GM18868 (cell line): Measurements from ENCODE around the gene BCAP31.
"Not testable (repeated sequence)": the region's sequence is repeated elsewhere in the genome, so short reads cannot be mapped to it uniquely, and the experiment has no call there.

Experiments used
- ATAC-seq: cut with Tn5 transposase; IDR thresholded peaks from one replicate; pipeline ENCODE4 v1.9.1; 2021; ENCODE audit warnings: mild to moderate bottlenecking, moderate library complexity; ENCODE audit not compliant: unreplicated experiment

BCAP31 gene

DNA sequence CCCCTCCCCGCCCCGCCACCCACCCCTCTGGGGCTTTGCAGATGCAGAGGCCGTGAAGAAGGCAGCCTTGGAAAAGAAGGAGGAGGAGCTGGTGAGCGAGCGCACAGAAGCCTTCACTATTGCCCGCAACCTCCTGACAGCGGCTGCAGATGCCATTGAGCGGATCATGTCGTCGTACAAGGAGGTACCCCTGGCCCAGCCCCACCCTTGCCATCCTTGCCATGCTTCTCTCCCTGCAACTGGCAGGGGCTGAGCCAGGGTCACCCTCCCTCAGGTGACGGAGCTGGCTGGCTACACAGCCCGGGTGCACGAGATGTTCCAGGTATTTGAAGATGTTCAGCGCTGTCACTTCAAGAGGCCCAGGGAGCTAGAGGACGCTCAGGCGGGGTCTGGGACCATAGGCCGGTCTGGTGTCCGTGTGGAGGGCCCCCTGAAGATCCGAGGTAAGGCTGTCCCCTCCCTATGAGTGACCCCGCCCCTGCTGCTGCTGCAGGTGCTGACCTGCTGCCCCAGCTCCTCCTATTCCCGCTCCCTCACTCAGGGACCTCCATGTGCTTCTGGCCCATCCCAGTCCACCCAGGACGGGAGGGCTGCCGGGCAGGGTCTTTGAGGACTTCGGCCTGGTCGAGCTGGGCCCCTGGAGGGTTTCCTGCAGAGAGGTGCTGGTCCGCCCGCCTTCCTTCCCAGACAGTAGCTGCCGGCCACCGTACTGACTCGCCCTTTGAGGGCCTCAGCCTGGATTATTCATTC, 12.1 kb upstream of the BCAP31 start:
- no peak for ATAC-seq

DNA sequence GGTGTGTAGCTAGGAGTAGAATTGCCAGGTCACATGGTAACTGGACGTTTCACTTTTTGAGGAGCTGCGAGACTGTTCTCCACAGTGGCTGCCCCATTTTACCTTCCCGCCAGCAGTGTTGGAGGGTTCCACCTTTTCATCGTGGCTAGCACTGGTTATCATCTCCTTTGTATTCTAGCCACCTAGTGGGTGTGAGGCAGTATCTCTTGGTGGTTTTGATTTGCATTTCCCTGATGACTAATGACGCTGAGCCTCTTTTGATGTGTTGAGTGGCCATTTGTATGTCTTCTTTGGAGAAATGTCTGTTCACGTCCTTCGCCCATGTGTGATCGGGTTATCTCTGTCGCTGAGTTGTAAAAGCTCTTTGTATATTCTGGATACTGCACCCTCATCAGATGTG, 11.1 kb upstream of the BCAP31 start:
- no peak for ATAC-seq

- no peak for ATAC-seq
Observed at GRCh38 chrX:153734871-153735270, 10.7 kb upstream of the BCAP31 start.

DNA sequence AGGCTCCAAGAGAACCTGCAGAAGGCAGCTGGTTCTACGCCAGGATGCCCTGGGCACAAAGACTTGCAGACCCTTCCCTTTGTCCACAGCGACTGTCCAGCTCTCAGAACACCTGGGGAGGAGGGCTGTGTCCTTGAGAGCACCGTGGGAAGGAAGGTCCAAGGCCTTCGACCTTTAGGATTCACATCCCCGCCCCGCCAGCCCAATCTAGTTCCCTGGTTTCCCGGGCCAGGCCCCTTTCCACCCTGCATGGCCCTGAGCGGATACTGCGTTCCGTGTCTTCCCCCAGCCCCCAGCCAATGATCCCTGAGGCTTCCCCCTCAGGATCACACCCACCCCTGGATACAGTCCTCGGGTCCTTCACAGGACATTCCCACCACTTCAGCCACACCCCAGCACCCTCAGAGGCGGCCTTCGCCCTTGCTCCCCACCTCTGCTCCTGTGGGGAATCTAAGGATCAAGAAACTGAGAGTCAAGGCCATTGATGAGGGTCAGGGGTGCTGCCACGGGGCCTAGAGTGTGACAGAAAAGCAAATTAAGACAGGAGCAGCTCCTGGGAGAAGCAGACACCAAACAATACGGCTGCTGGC, 9.6 kb upstream of the BCAP31 start:
- no peak for ATAC-seq

DNA sequence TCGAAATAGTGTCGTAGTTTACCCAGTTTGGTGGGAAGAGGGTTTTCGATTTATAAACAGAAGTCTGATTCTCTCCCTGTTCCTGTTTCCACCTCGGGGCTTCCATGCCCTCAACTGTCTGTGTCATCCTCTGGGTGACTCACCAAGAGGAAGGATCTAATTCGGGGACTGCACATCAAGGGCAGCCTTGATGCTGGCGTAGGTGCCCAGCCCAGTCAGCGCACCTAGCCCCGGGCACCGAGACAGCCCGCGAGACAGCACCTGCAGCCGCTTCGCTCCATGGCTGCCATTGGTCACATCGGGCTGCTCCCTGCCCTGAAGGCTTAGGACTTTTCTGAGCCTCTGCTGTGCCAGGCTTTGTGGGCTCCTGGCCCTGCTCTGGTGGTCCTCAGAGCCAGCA, 8.2 kb upstream of the BCAP31 start:
- no peak for ATAC-seq

GRCh38 chrX:153731845-153732215, 7.6 kb upstream of the BCAP31 start:
- ATAC-seq: no peak

GRCh38 chrX:153731117-153731844, 7.1 kb upstream of the BCAP31 start:
- ATAC-seq: no peak

DNA sequence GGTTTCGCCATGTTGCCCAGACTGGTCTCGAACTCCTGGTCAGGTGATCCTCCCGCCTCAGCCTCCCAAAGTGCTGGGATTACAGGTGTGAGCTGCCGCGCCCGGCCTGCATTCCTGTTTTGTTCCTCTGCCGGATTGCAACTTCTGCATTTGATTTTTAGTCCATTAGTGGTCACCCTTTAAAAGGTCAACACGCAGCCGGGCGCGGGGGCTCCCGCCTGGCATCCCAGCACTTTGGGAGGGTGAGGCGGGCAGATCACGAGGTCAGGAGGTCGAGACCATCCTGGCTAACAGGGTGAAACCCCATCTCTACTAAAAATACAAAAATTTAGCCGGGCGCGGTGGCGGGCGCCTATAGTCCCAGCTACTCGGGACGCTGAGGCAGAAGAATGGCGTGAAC, 5.9 kb upstream of the BCAP31 start:
- ATAC-seq: not testable (repeated sequence)

DNA sequence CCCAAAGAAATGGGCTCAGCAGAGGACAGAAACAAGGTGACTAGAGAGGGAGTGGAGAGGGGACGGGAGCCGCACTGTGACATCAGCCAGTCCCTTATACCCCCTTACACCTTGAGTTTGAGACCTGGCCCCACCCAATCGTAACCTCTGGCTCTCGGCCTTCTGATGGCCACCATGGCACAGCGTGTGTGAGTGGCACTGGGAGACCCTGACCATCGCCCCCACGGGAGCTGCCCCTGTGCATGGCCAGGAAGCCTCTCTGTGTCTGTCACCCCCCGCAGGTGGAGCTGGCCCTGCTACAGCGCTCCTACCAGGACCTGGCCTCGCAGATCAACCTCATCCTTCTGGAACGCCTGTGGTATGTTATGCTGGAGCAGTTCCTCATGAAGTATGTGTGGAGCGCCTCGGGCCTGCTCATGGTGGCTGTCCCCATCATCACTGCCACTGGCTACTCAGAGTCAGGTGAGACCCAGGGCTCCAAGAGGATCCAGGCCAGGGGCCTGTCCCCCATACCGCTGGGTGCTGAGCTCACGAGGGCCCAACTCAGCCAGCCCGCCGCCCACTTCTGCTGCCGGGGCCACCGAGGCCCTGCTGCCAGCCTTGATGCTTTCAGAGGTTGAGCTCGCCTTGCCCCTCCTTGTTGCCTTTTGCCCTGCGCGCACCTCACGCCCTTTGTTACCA, 4.9 kb upstream of the BCAP31 start:
- ATAC-seq: no peak

DNA sequence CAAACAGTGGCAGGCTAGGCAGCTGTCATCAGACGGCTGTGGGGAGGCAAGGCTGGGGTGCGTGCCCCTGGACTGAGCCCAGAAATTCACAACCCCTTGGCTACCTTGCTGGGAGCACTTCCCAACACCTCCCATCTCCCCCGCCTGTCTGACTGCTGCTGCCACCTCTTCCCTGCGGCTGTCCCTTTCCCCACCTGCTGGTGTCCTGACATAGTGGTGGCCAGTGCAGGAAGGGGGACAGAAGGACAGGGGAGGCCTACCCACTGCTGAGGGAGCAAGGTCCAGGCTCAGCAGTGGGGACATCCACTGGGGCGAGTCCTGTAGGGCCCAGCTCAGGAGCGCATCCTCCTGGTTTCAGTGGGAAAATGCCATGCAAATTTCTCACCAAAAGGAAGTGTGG, 3.9 kb upstream of the BCAP31 start:
- no peak for ATAC-seq

GRCh38 chrX:153727123-153727931, 3.1 kb upstream of the BCAP31 start:
- ATAC-seq: no peak

DNA sequence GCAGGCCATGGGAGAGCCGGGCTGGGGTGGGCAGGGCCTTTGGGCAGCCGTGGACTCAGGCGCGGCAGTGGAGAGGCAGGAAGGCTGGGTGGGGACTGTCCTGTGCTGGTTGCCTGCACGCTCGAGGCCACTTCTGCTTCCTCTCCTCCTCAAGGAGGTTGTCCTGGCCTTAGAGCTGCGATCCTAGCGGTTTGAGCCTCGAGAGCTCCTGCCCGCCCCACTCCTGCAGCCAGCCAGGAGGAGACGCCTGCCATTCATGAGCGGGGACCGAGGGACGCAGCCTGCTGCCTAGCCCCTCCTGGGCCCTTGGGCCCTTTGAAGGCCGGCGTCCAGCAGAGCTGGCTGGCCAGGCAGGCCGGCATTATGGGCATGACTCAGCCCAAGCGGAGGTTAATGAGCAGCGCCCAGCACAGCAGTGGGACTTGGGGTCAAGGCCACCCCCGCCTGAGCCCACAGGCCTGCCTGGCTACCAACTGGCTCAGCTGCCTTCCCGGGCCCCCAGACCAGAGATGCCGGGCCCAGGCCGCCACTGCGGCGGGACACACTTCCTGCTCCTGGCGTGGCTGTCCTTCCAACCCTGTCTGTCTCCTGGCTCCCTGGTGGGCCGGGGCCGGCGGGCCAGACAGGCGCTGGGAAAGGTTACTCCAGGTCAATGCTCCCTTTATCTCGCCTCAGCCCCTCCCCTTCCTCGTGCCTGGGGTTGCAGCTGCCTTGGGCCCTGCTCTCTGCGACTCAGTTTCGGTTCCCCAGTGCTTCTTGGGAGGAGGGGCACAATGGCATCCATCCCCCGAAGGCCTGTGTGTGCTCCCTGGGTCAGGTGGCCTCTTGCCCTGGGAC, 2.3 kb upstream of the BCAP31 start:
- ATAC-seq: peak; percentile 45

- no peak for ATAC-seq
Observed at GRCh38 chrX:153725832-153726285, 1.7 kb upstream of the BCAP31 start.

DNA sequence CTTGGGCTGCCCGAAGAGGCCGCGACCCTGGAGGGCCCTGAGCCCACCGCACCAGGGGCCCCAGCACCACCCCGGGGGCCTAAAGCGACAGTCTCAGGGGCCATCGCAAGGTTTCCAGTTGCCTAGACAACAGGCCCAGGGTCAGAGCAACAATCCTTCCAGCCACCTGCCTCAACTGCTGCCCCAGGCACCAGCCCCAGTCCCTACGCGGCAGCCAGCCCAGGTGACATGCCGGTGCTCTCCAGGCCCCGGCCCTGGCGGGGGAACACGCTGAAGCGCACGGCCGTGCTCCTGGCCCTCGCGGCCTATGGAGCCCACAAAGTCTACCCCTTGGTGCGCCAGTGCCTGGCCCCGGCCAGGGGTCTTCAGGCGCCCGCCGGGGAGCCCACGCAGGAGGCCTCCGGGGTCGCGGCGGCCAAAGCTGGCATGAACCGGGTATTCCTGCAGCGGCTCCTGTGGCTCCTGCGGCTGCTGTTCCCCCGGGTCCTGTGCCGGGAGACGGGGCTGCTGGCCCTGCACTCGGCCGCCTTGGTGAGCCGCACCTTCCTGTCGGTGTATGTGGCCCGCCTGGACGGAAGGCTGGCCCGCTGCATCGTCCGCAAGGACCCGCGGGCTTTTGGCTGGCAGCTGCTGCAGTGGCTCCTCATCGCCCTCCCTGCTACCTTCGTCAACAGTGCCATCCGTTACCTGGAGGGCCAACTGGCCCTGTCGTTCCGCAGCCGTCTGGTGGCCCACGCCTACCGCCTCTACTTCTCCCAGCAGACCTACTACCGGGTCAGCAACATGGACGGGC, 1.0 kb upstream of the BCAP31 start:
- no peak for ATAC-seq

DNA sequence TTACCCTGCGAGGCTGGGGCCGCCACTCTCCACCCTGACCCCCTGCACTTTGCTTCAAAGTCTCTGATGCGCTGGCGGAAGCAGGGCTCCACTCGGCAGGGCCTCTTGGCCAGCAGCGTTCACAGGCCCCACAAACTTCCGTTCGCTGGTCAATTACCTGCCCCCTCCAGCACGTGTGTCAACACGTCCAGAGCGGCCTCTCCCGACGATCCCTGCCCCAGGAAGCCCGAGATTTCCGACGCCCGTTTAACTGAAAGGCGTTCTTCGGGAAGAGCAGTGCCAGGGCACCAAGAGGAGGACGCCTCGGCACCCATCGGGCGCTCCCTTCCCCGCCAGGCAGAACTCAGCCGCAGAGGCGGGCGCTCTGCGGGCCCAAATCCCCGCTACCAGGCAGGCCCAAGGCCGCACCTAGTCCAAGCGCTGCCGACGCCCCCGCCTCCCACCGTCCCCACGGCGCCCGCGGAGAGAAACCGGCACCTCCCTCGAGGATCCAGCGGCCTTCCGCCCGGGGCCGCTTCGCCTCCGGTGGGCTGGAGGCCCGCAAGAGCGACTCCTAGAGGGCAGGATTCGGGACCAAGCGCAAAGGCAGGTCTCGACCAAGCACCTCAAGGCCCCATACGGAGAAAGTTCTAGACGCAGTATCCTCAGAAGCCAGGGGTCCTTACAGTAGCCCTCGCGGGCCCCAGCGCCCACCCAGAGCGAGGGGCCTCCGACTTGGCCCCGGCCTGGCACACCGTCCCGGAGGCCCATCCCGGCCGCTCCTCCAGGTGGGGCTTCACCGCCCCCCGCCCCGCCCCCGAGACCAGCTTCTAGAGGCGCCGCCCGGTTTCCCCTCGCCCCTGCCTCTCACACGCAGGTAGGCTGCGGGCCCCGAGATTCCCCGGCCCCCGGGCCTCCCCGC, 586 bp downstream of the BCAP31 start:
- peak; percentile 38 for ATAC-seq

GRCh38 chrX:153722704-153723350, 1.4 kb downstream of the BCAP31 start:
- ATAC-seq: no peak

- no peak for ATAC-seq
Observed at GRCh38 chrX:153719701-153720100, 4.5 kb downstream of the BCAP31 start.
